ENCODE data around the gene CYTH2.

- no peak for TF ChIP-seq ZNF331 (CRISPR knock-in tag; IDR thresholded peaks at IDR 0.05; ENCODE audit: low read depth)
- TF ChIP-seq CTCF (conservative IDR thresholded peaks at IDR 0.05; ENCODE audit: low read depth in 2 of 2), result no peak
- TF ChIP-seq JUNB (IDR thresholded peaks at IDR 0.05; ENCODE audit: unreplicated experiment), result no peak
Observed at GRCh38 chr19:48441360-48442050, 27.7 kb upstream of the CYTH2 start.

Data from GM23338 (cell line).